ENCODE measurements around the gene ANXA8. TPM values are rescaled to one million over a fixed set of nuclear protein-coding genes. Genes with fewer than 3 reads are reported as not detected.

Gene ANXA8
- total RNA-seq, 3 donors from 2014 or later, result 4.9 to 29.4 TPM; not detected in 1

GRCh38 chr10:47451273-47451997 lies 32.5 kb downstream of the ANXA8 start:
- TF ChIP-seq POLR2AphosphoS5 (IDR thresholded peaks at IDR 0.05) (no peak), POLR2A (IDR thresholded peaks at IDR 0.05) (no peak)
- TF ChIP-seq, protein P1, sequence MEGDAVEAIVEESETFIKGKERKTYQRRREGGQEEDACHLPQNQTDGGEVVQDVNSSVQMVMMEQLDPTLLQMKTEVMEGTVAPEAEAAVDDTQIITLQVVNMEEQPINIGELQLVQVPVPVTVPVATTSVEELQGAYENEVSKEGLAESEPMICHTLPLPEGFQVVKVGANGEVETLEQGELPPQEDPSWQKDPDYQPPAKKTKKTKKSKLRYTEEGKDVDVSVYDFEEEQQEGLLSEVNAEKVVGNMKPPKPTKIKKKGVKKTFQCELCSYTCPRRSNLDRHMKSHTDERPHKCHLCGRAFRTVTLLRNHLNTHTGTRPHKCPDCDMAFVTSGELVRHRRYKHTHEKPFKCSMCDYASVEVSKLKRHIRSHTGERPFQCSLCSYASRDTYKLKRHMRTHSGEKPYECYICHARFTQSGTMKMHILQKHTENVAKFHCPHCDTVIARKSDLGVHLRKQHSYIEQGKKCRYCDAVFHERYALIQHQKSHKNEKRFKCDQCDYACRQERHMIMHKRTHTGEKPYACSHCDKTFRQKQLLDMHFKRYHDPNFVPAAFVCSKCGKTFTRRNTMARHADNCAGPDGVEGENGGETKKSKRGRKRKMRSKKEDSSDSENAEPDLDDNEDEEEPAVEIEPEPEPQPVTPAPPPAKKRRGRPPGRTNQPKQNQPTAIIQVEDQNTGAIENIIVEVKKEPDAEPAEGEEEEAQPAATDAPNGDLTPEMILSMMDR (IDR thresholded peaks at IDR 0.05), result no peak
- no peak for DNase-seq (ENCODE audit: low spot score in 2 of 2)

GRCh38 chr10:47450442-47450841 lies 33.5 kb downstream of the ANXA8 start:
- intact Hi-C loops (cut with DNase I; ENCODE audit: low total_unique reads), result no loop called here
- DNase-seq (ENCODE audit: low spot score in 2 of 2), result no peak
- TF ChIP-seq POLR2A (IDR thresholded peaks at IDR 0.05), result no peak
- TF ChIP-seq POLR2AphosphoS5 (IDR thresholded peaks at IDR 0.05), result no peak
- TF ChIP-seq, protein P1 (IDR thresholded peaks at IDR 0.05), result no peak

More at GRCh38 chr10:47451273-47451997, 32.5 kb downstream of the ANXA8 start:
- no peaks in the 10 kb centered on the region for H3K4me1 ChIP-seq
- H3K27me3 ChIP-seq, result no peaks in the 10 kb centered on the region
- peaks cover 4 to 5% of the 10 kb centered on the region in 2 donors for H3K9me3 ChIP-seq
- H3K27ac ChIP-seq, result no peak overlapping the region
- no peaks in the 10 kb centered on the region for H3K36me3 ChIP-seq
- intact Hi-C loops (cut with DNase I; ENCODE audit: low total_unique reads), result no loop called here
- H3K4me3 ChIP-seq, result no peak overlapping the region

DNA sequence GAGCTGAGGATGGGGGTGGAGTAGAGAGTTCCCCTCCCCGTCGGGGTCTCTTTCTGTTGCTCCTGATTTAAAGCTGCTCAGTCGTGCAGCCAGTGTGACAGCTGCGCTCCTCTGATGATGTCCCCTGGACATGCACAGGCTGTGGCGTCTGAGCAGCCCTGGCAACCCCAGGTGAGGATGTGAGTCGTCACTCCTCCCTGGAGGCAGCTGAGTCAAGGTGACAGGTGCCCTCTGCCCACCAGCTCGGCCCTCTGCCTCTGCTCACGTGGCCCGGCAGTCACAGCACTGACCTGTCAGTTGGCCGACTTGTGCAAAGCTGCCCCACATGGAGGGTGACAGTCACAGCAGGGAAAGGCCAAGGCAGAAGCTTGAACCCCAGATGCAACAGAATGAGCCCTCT lies 33.9 kb downstream of the ANXA8 start:
- H3K4me1 ChIP-seq, result no peaks in the 10 kb centered on the region
- no peaks in the 10 kb centered on the region for H3K36me3 ChIP-seq
- no peaks in the 10 kb centered on the region for H3K27me3 ChIP-seq
- peaks cover 17 to 18% of the 10 kb centered on the region in 2 donors for H3K9me3 ChIP-seq
- no peak overlapping the region for H3K4me3 ChIP-seq
- TF ChIP-seq POLR2A (IDR thresholded peaks at IDR 0.05), result no peak
- TF ChIP-seq, protein P1 (IDR thresholded peaks at IDR 0.05), result no peak
- no peak for TF ChIP-seq POLR2AphosphoS5 (IDR thresholded peaks at IDR 0.05)
- intact Hi-C loops (cut with DNase I; ENCODE audit: low total_unique reads), result no loop called here
- no peak for DNase-seq (ENCODE audit: low spot score in 2 of 2)
- no peak overlapping the region for H3K27ac ChIP-seq

More at GRCh38 chr10:47450442-47450841, 33.5 kb downstream of the ANXA8 start:
- Histone ChIP-seq H3K4me1 (no peaks in the 10 kb centered on the region), H3K27ac (no peak overlapping the region), H3K36me3 (no peaks in the 10 kb centered on the region), H3K27me3 (no peaks in the 10 kb centered on the region), H3K9me3 (peaks cover 13 to 14% of the 10 kb centered on the region in 2 donors), H3K4me3 (no peak overlapping the region)

- H3K4me1 ChIP-seq, result no peaks in the 10 kb centered on the region
- DNase-seq (ENCODE audit: low spot score in 2 of 2), result no peak
- no peaks in the 10 kb centered on the region for H3K36me3 ChIP-seq
- intact Hi-C loops (cut with DNase I; ENCODE audit: low total_unique reads), result no loop called here
- H3K9me3 ChIP-seq, result peaks cover 19 to 24% of the 10 kb centered on the region in 2 donors
- H3K27me3 ChIP-seq, result no peaks in the 10 kb centered on the region
- H3K4me3 ChIP-seq, result no peak overlapping the region
- H3K27ac ChIP-seq, result no peak overlapping the region
- no peak for TF ChIP-seq POLR2A (IDR thresholded peaks at IDR 0.05)
- TF ChIP-seq, protein P1 (IDR thresholded peaks at IDR 0.05), result no peak
- TF ChIP-seq POLR2AphosphoS5 (IDR thresholded peaks at IDR 0.05), result no peak
Measured at GRCh38 chr10:47449102-47449978, 34.6 kb downstream of the ANXA8 start.

- Histone ChIP-seq H3K9me3 (peaks cover 19 to 27% of the 10 kb centered on the region in 2 donors), H3K27ac (no peak overlapping the region), H3K4me1 (no peaks in the 10 kb centered on the region), H3K27me3 (no peaks in the 10 kb centered on the region), H3K36me3 (no peaks in the 10 kb centered on the region), H3K4me3 (no peak overlapping the region)
- DNase-seq (ENCODE audit: low spot score in 2 of 2), result no peak
- intact Hi-C loops (cut with DNase I; ENCODE audit: low total_unique reads), result no loop called here
- TF ChIP-seq POLR2A (IDR thresholded peaks at IDR 0.05) (no peak), POLR2AphosphoS5 (IDR thresholded peaks at IDR 0.05) (no peak)
- TF ChIP-seq, protein P1 (IDR thresholded peaks at IDR 0.05), result no peak
Measured at GRCh38 chr10:47447705-47448104, 36.2 kb downstream of the ANXA8 start.
